H9 (cell line): ENCODE measurements around the gene RFX1. TPM values are rescaled to one million over a fixed set of nuclear protein-coding genes. Genes with fewer than 3 reads are reported as not detected.

Experiments used
- DNase-seq: peaks from one replicate; pipeline ENCODE4 v3.0.0-alpha.2; 2017
- H2AFZ ChIP-seq: one replicate; pipeline ENCODE4 v1.6.1; 2013; ENCODE audit warnings: mild to moderate bottlenecking, low read length, control low read depth, moderate library complexity
- H2AK5ac ChIP-seq: 2 replicates; pipeline ENCODE4 v1.6.1; 2013; ENCODE audit warnings: low read length, control low read depth, mixed read lengths; ENCODE audit not compliant: insufficient read length
- H2BK120ac ChIP-seq: one replicate; pipeline ENCODE4 v1.6.1; 2013; ENCODE audit warnings: low read depth, mild to moderate bottlenecking, low read length, control low read depth, inconsistent platforms; ENCODE audit not compliant: poor library complexity, severe bottlenecking
- H2BK12ac ChIP-seq: 2 replicates; pipeline ENCODE4 v1.6.1; 2013; ENCODE audit warnings: low read length, control low read depth, mixed read lengths, low read depth; ENCODE audit not compliant: insufficient read length
- H2BK15ac ChIP-seq: 2 replicates; pipeline ENCODE4 v1.6.1; 2013; ENCODE audit warnings: low read depth, low read length, control low read depth
- H2BK20ac ChIP-seq: one replicate; pipeline ENCODE4 v1.6.1; 2013; ENCODE audit warnings: low read depth, mild to moderate bottlenecking, low read length, control low read depth, inconsistent platforms; ENCODE audit not compliant: poor library complexity, severe bottlenecking
- H2BK5ac ChIP-seq: 2 replicates; pipeline ENCODE4 v1.6.1; 2013; ENCODE audit warnings: low read length, control low read depth, mixed read lengths; ENCODE audit not compliant: insufficient read length
- H3K14ac ChIP-seq: 2 replicates; pipeline ENCODE4 v1.6.1; 2013; ENCODE audit warnings: low read length, control low read depth; ENCODE audit not compliant: insufficient read depth
- H3K18ac ChIP-seq: 2 replicates; pipeline ENCODE4 v1.6.1; 2013; ENCODE audit warnings: low read depth, mild to moderate bottlenecking, mixed read lengths, low read length, control low read depth; ENCODE audit not compliant: insufficient read length
- H3K23ac ChIP-seq: 2 replicates; pipeline ENCODE4 v1.6.1; 2013; ENCODE audit warnings: low read length, control low read depth, mixed read lengths, low read depth; ENCODE audit not compliant: insufficient read length
- H3K23me2 ChIP-seq: 2 replicates; pipeline ENCODE4 v1.6.1; 2013; ENCODE audit warnings: low read depth, mild to moderate bottlenecking, mixed read lengths, low read length, control low read depth; ENCODE audit not compliant: insufficient read length, poor library complexity, severe bottlenecking
- H3K27ac ChIP-seq: 2 replicates; pipeline ENCODE4 v1.5.1; 2013; ENCODE audit warnings: low read length, control low read depth, mixed read lengths, low read depth; ENCODE audit not compliant: insufficient read length
- H3K27me3 ChIP-seq: 2 replicates; pipeline ENCODE4 v1.6.1; 2013; ENCODE audit warnings: low read length, control low read depth, inconsistent platforms; ENCODE audit not compliant: insufficient read depth
- H3K4ac ChIP-seq: 2 replicates; pipeline ENCODE4 v1.6.1; 2013; ENCODE audit warnings: low read depth, mild to moderate bottlenecking, control low read depth, inconsistent platforms, low read length, moderate library complexity
- H3K4me1 ChIP-seq: 2 replicates; pipeline ENCODE4 v1.6.1; 2013; ENCODE audit warnings: low read length, control low read depth, inconsistent platforms; ENCODE audit not compliant: insufficient read depth
- H3K4me2 ChIP-seq: 2 replicates; pipeline ENCODE4 v1.6.1; 2013; ENCODE audit warnings: low read length, control low read depth, mixed read lengths; ENCODE audit not compliant: insufficient read length, insufficient read depth
- H3K56ac ChIP-seq: 2 replicates; pipeline ENCODE4 v1.6.1; 2013; ENCODE audit warnings: low read depth, mild to moderate bottlenecking, mixed read lengths, low read length, control low read depth; ENCODE audit not compliant: insufficient read length
- H3K79me1 ChIP-seq: 2 replicates; pipeline ENCODE4 v1.6.1; 2013; ENCODE audit warnings: low read depth, mild to moderate bottlenecking, moderate library complexity, low read length, control low read depth, inconsistent platforms; ENCODE audit not compliant: insufficient read depth, poor library complexity, severe bottlenecking
- H3K79me2 ChIP-seq: 2 replicates; pipeline ENCODE4 v1.6.1; 2013; ENCODE audit warnings: low read length, control low read depth, inconsistent platforms; ENCODE audit not compliant: insufficient read depth
- H3K9ac ChIP-seq: 2 replicates; pipeline ENCODE4 v1.6.1; 2013; ENCODE audit warnings: low read length, control low read depth, mixed read lengths; ENCODE audit not compliant: insufficient read length; ENCODE audit errors: extremely low read depth
- H3K9me3 ChIP-seq: one replicate; pipeline ENCODE4 v1.6.1; 2013; ENCODE audit warnings: low read depth, low read length, inconsistent platforms; ENCODE audit not compliant: control insufficient read depth
- H3T11ph ChIP-seq: one replicate; pipeline ENCODE4 v1.6.1; 2013; ENCODE audit warnings: mild to moderate bottlenecking, low read length, control low read depth, inconsistent platforms
- H4K20me1 ChIP-seq: one replicate; pipeline ENCODE4 v1.6.1; 2013; ENCODE audit not compliant: control insufficient read depth, insufficient read length, insufficient read depth
- H4K5ac ChIP-seq: 2 replicates; pipeline ENCODE4 v1.6.1; 2013; ENCODE audit warnings: low read depth, mild to moderate bottlenecking, mixed read lengths, low read length, control low read depth; ENCODE audit not compliant: insufficient read length
- H4K8ac ChIP-seq: replicated peaks from 2 replicates; pipeline ENCODE4 v1.6.1; 2013; ENCODE audit warnings: low read length, control low read depth, mixed read lengths, low read depth; ENCODE audit not compliant: insufficient read length
- H4K91ac ChIP-seq: 2 replicates; pipeline ENCODE4 v1.6.1; 2013; ENCODE audit warnings: low read depth, mild to moderate bottlenecking, moderate library complexity, mixed read lengths, low read length, control low read depth; ENCODE audit not compliant: insufficient read length
- H3K27ac Mint-ChIP-seq, 3 experiments: 2 replicates in 2 of 3; 3 replicates in 1 of 3; pipeline ENCODE4 v1.8.0; 2020 to 2021; ENCODE audit warnings: mixed read lengths in 3 of 3, mild to moderate bottlenecking in 1 of 3, moderate library complexity in 1 of 3
- H3K27me3 Mint-ChIP-seq: 2 replicates; pipeline ENCODE4 v1.8.0; 2021; ENCODE audit warnings: low read depth, mild to moderate bottlenecking, moderate library complexity, mixed read lengths
- H3K36me3 Mint-ChIP-seq, 3 experiments: 2 replicates in 2 of 3; 3 replicates in 1 of 3; pipeline ENCODE4 v1.8.0; 2020 to 2021; ENCODE audit warnings: low read depth in 3 of 3, mixed read lengths in 3 of 3; ENCODE audit not compliant: insufficient read depth in 1 of 3
- H3K4me1 Mint-ChIP-seq, 2 experiments: 2 replicates each; pipeline ENCODE4 v1.8.0; 2020; ENCODE audit warnings: mixed read lengths in 2 of 2
- H3K4me3 Mint-ChIP-seq, 2 experiments: 2 replicates in 1 of 2; 3 replicates in 1 of 2; pipeline ENCODE4 v1.8.0; 2020 to 2021; ENCODE audit warnings: mild to moderate bottlenecking in 2 of 2, mixed read lengths in 2 of 2, moderate library complexity in 1 of 2
- H3K9me3 Mint-ChIP-seq, 2 experiments: 2 replicates in 1 of 2; 3 replicates in 1 of 2; pipeline ENCODE4 v1.8.0; 2020; ENCODE audit warnings: mild to moderate bottlenecking in 2 of 2, mixed read lengths in 2 of 2, moderate library complexity in 1 of 2
- CTCF ChIP-seq: fragments of 200-600 bp; sonication (generic); conservative IDR thresholded peaks from 3 replicates; pipeline ENCODE4 v1.8.0; 2021; ENCODE audit warnings: antibody characterized with exemption, mild to moderate bottlenecking
- WGBS: extraction: QIAGEN DNeasy Blood & Tissue Kit; methylation state at CpG from one replicate; pipeline ENCODE4 v1.1.7; 2013; ENCODE audit warnings: missing lambda C conversion rate, low lambda C conversion rate, mixed read lengths; ENCODE audit not compliant: insufficient read length; ENCODE audit errors: extremely low coverage; 5-methylcytosine and 5-hydroxymethylcytosine counted together
- total RNA-seq: library from RNA; stranded (reverse); gene quantifications from 2 replicates; pipeline ENCODE4 v1.2.1, GENCODE V29; 2021

The RFX1 gene
- total RNA-seq, 1 experiment from 2014 or later = 21.4 TPM

GRCh38 chr19:13996928-13997630 is 9.0 kb downstream of the RFX1 start:
- Histone ChIP-seq H2AFZ (no peak overlapping the region), H4K8ac (no peak overlapping the region), H3K9ac (no peak overlapping the region), H3K56ac (no peak overlapping the region), H3K23me2 (no peaks in the 10 kb centered on the region), H3K23ac (no peak overlapping the region), H3K14ac (no peak overlapping the region; the same call in 1 of the 2 replicates), H4K91ac (no peak overlapping the region), H2BK120ac (no peak overlapping the region), H2BK5ac (no peak overlapping the region), H2BK20ac (no peak overlapping the region), H3K4me2 (no peak overlapping the region), H3K9me3 (no peaks in the 10 kb centered on the region), H3K79me1 (no peaks in the 10 kb centered on the region), H2BK15ac (no peak overlapping the region), H4K20me1 (no peaks in the 10 kb centered on the region), H2AK5ac (no peak overlapping the region), H4K5ac (no peak overlapping the region), H2BK12ac (no peak overlapping the region), H3K79me2 (no peaks in the 10 kb centered on the region), H3K27me3 (no peaks in the 10 kb centered on the region), H3T11ph (no peak overlapping the region), H3K4ac (no peak overlapping the region), H3K18ac (no peak overlapping the region), H3K4me1 (no peaks in the 10 kb centered on the region), H3K27ac (no peak overlapping the region)
- DNase-seq = no peak
- no peaks in the 10 kb centered on the region for H3K27me3 Mint-ChIP-seq
- peaks cover 6 to 33% (median 14%) of the 10 kb centered on the region in 3 experiments; a peak in 5 of 7 replicates for H3K36me3 Mint-ChIP-seq
- no peak for TF ChIP-seq CTCF
- no peak overlapping the region for H3K4me3 Mint-ChIP-seq
- H3K27ac Mint-ChIP-seq = no peak overlapping the region
- WGBS = no CpG with 5 or more reads among the region's 22 CpGs
- H3K4me1 Mint-ChIP-seq = no peaks in the 10 kb centered on the region
- H3K9me3 Mint-ChIP-seq = peaks cover 5 to 6% of the 10 kb centered on the region in 2 experiments; a peak in 2 of 5 replicates
